Endodermal cell (in vitro differentiated cells): ENCODE data around the gene TCP10L. TPM values are rescaled to one million over a fixed set of nuclear protein-coding genes. Genes with fewer than 3 reads are reported as not detected.
A peak's percentile ranks its signal among the peaks of the same experiment; 100 is the strongest.

Experiments
- DNase-seq: peaks from one replicate; pipeline ENCODE4 v3.0.0-alpha.2; 2017
- H3K27ac ChIP-seq: 2 replicates; pipeline ENCODE4 v1.5.1; 2013; ENCODE audit warnings: mild to moderate bottlenecking, low read depth, low read length, moderate library complexity
- H3K27me3 ChIP-seq: 2 replicates; pipeline ENCODE4 v1.6.1; 2013; ENCODE audit warnings: mild to moderate bottlenecking, low read length, moderate library complexity; ENCODE audit not compliant: insufficient read depth, control insufficient read depth, poor library complexity, severe bottlenecking
- H3K36me3 ChIP-seq: 2 replicates; pipeline ENCODE4 v1.7.0; 2013; ENCODE audit warnings: mild to moderate bottlenecking, low read length, moderate library complexity; ENCODE audit not compliant: control insufficient read depth, insufficient read depth
- H3K4me1 ChIP-seq: one replicate; pipeline ENCODE4 v1.7.0; 2013; ENCODE audit warnings: low read length; ENCODE audit not compliant: control insufficient read depth, insufficient read depth
- H3K4me3 ChIP-seq: 2 replicates; pipeline ENCODE4 v1.5.1; 2013; ENCODE audit warnings: mild to moderate bottlenecking, low read length, moderate library complexity
- H3K9ac ChIP-seq: 2 replicates; pipeline ENCODE4 v1.6.1; 2013; ENCODE audit warnings: mild to moderate bottlenecking, low read length, moderate library complexity; ENCODE audit not compliant: poor library complexity, severe bottlenecking; ENCODE audit errors: extremely low read depth
- H3K9me3 ChIP-seq: 2 replicates; pipeline ENCODE4 v1.6.1; 2013; ENCODE audit warnings: mild to moderate bottlenecking, low read length, moderate library complexity; ENCODE audit not compliant: control insufficient read depth
- H3K27ac Mint-ChIP-seq: 2 replicates; pipeline ENCODE4 v1.8.0; 2020; ENCODE audit warnings: mixed read lengths
- H3K27me3 Mint-ChIP-seq: 2 replicates; pipeline ENCODE4 v1.8.0; 2021; ENCODE audit warnings: mild to moderate bottlenecking, mixed read lengths; ENCODE audit not compliant: insufficient read depth
- H3K36me3 Mint-ChIP-seq: 2 replicates; pipeline ENCODE4 v1.8.0; 2020; ENCODE audit warnings: low read depth, mixed read lengths
- H3K4me1 Mint-ChIP-seq: 2 replicates; pipeline ENCODE4 v1.8.0; 2020; ENCODE audit warnings: mixed read lengths
- H3K4me3 Mint-ChIP-seq: 2 replicates; pipeline ENCODE4 v1.8.0; 2020; ENCODE audit warnings: mild to moderate bottlenecking, moderate library complexity, mixed read lengths
- H3K9me3 Mint-ChIP-seq: 2 replicates; pipeline ENCODE4 v1.8.0; 2020; ENCODE audit warnings: mild to moderate bottlenecking, mixed read lengths
- CTCF ChIP-seq: fragments of 200-600 bp; sonication (generic); conservative IDR thresholded peaks from 2 replicates; pipeline ENCODE4 v1.5.0; 2021; ENCODE audit warnings: antibody characterized with exemption, mild to moderate bottlenecking
- WGBS, 2 experiments: methylation state at CpG; one replicate each; pipeline versions ENCODE4 v1.1.5 to v1.1.7; 2013; ENCODE audit warnings: missing lambda C conversion rate in 2 of 2, mixed read lengths in 1 of 2; ENCODE audit not compliant: insufficient coverage in 1 of 2, insufficient read length in 1 of 2; 5-methylcytosine and 5-hydroxymethylcytosine counted together
- total RNA-seq, 2 donors: library from RNA; stranded (reverse); fragmentation: NEBNext Ultra II Directional in 1 of 2; extraction: Animal tissue kit (Norgen Biotek cat#: 25700) in 1 of 2; gene quantifications; 2 replicates in 1 of 2; 3 replicates in 1 of 2; pipeline ENCODE4 v1.2.1, GENCODE V29; 2021

Gene TCP10L
- total RNA-seq, 2 donors from 2014 or later: 0.95 to 1.4 TPM

- Histone ChIP-seq H3K27ac (no peak overlapping the region), H3K4me3 (no peak overlapping the region), H3K4me1 (peaks cover 3% of the 10 kb centered on the region), H3K36me3 (no peaks in the 10 kb centered on the region), H3K9ac (no peak overlapping the region), H3K9me3 (no peaks in the 10 kb centered on the region), H3K27me3 (peaks cover 6% of the 10 kb centered on the region)
- Mint-ChIP-seq H3K27ac (no peak overlapping the region), H3K4me3 (peak overlapping the region; percentile 74), H3K4me1 (peaks cover 3% of the 10 kb centered on the region), H3K9me3 (peaks cover 2% of the 10 kb centered on the region), H3K36me3 (no peaks in the 10 kb centered on the region), H3K27me3 (peaks cover 12% of the 10 kb centered on the region)
- TF ChIP-seq CTCF: no peak
- 94% methylated on average over 3 of the region's 3 CpGs; no CpG with 5 or more reads in 1 of the 2 experiments for WGBS, 2 experiments
- DNase-seq: peak; percentile 7
Observed at GRCh38 chr21:32570456-32570855, 14.9 kb downstream of the TCP10L start.

DNA sequence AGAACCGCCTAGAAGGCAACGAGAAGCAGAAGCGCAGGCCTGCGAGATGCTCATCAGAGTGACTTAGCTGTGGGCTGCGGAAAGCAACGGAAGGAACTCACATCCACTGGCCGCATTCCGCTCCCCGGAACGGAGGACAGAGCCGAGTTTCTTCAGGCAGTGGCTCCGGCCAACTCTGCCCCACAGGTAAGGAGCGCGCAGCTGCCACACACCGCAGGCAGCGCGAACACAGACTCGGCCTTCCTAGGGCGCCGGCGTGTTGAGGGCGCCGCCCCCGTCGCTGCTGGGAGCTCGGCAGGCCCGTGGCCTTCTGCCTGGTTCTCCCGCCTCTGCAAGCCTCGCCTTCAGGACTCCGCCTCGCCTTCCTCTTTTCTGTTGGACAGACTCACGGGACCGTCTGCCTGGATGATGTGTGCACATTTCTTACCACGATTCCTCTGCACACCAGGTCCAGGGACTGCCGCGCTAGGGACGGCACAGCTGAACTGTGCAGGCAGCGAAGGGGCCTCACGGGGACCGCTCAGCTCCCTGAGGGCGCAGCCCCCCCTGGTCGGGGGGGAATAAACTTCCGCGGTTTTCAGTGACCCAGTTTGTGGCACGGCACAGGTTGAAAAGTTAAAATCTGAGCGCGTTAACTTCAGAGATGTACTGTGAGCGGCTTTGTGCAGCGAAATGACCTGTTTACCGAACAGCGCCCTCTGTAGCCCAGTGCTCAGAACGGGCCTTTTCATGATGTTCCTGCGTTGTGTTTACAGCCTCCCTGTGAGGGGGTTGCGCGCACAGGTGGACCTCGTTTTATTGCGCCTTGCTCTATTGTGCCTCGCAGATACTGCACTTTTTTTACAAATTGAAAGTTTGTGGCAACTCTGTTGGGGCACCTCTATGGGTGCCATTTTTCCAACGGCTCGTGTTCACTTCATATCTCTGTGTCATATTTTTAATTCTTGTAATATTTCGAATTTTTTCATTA lies 15.8 kb downstream of the TCP10L start:
- H3K9ac ChIP-seq: peak overlapping the region; percentile 28
- H3K9me3 Mint-ChIP-seq: peaks cover 11% of the 10 kb centered on the region
- no peak overlapping the region for H3K27ac ChIP-seq

DNA sequence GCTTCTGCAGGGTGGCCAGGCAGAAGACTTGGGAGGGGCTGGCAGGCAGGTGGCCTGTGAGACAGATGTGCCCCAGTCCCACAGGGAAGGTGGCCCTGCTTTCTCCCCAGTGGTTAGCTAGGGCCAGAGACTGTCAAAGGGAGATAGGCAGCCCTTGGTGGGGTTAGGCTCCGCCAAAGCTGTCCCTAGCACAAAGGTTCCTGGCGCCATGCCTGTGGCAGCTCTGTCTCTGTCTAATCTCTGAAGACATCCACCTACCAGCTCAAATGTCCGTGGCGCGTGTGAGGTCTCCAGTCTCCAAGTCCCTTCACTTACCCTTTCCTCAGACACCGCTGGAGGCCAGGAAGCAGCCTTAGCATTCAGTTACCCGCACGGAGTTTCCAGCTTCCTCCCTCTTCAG lies 17.7 kb downstream of the TCP10L start:
- Mint-ChIP-seq H3K4me3 (no peak overlapping the region), H3K27ac (no peak overlapping the region), H3K9me3 (peaks cover 15% of the 10 kb centered on the region), H3K36me3 (no peaks in the 10 kb centered on the region), H3K27me3 (peaks cover 12% of the 10 kb centered on the region), H3K4me1 (peaks cover 3% of the 10 kb centered on the region)
- peaks cover 6% of the 10 kb centered on the region for H3K27me3 ChIP-seq
- H3K9me3 ChIP-seq: peaks cover 13% of the 10 kb centered on the region
- H3K4me3 ChIP-seq: no peak overlapping the region
- TF ChIP-seq CTCF: no peak
- DNase-seq: peak; percentile 34
- H3K9ac ChIP-seq: no peak overlapping the region
- no peak overlapping the region for H3K27ac ChIP-seq
- 90 to 91% methylated on average over 2 to 8 of the region's 8 CpGs for WGBS, 2 experiments
- no peaks in the 10 kb centered on the region for H3K36me3 ChIP-seq
- peaks cover 3% of the 10 kb centered on the region for H3K4me1 ChIP-seq

More for the DNA sequence above, 15.8 kb downstream of the TCP10L start:
- peaks cover 3% of the 10 kb centered on the region for H3K4me1 Mint-ChIP-seq
- peaks cover 6% of the 10 kb centered on the region for H3K27me3 ChIP-seq
- H3K36me3 Mint-ChIP-seq: no peaks in the 10 kb centered on the region
- H3K4me3 Mint-ChIP-seq: peak overlapping the region; percentile 74
- H3K4me1 ChIP-seq: peaks cover 3% of the 10 kb centered on the region
- 8 to 12% methylated on average over 42 to 61 of the region's 61 CpGs for WGBS, 2 experiments
- H3K4me3 ChIP-seq: peak overlapping the region; percentile 94
- peak overlapping the region; percentile 74 for H3K27ac Mint-ChIP-seq
- no peaks in the 10 kb centered on the region for H3K36me3 ChIP-seq
- peak; percentile 93 for DNase-seq
- H3K27me3 Mint-ChIP-seq: peaks cover 12% of the 10 kb centered on the region
- TF ChIP-seq CTCF: peak; percentile 94
- peaks cover 7% of the 10 kb centered on the region for H3K9me3 ChIP-seq
